ENCODE results near the gene MAPT. TPM values are rescaled to one million over a fixed set of nuclear protein-coding genes. Genes with fewer than 3 reads are reported as not detected.

The MAPT gene
- total RNA-seq, 2 donors from 2014 or later: 0.86 to 2.1 TPM

DNA sequence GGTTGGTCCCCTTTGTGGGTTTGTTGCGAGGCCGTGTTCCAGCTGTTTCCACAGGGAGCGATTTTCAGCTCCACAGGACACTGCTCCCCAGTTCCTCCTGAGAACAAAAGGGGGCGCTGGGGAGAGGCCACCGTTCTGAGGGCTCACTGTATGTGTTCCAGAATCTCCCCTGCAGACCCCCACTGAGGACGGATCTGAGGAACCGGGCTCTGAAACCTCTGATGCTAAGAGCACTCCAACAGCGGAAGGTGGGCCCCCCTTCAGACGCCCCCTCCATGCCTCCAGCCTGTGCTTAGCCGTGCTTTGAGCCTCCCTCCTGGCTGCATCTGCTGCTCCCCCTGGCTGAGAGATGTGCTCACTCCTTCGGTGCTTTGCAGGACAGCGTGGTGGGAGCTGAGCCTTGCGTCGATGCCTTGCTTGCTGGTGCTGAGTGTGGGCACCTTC lies 77.4 kb downstream of the MAPT start:
- Mint-ChIP-seq H3K4me3 (no peak overlapping the region), H3K27ac (no peak overlapping the region), H3K4me1 (ENCODE audit: low read depth) (no peaks in the 10 kb centered on the region), H3K9me3 (peaks cover 5 to 7% of the 10 kb centered on the region in 2 donors), H3K27me3 (ENCODE audit: low read depth) (peaks cover 27% of the 10 kb centered on the region), H3K36me3 (ENCODE audit: insufficient read depth in 2 of 2) (peaks cover 0 to 4% of the 10 kb centered on the region in 2 donors)
- no peak for ATAC-seq (replicated peaks in 1 of 2)
- DNase-seq: no peak

DNA sequence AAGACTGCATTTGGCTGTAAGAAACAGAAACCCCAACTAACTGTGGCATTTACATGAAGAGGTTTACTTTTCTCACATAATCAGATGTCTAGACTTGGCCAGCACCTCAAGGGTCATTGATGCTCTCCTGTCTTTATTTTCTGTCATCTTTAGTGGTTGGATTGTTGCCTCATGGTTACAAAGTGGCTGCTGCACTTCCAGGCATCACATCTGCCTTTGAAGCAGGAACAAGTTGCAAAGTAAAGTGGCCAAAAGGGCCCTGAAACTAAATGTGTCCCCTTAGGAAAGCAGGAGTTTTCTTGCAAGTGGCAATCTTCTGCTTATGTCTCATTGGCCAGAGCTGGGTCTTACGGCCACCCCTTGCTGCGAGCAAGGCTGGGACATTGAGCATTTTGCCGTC lies 78.2 kb downstream of the MAPT start:
- H3K27ac Mint-ChIP-seq: no peak overlapping the region
- no peak overlapping the region for H3K4me3 Mint-ChIP-seq
- DNase-seq: no peak
- peaks cover 0 to 4% of the 10 kb centered on the region in 2 donors for H3K36me3 Mint-ChIP-seq (ENCODE audit: insufficient read depth in 2 of 2)
- peaks cover 5 to 7% of the 10 kb centered on the region in 2 donors for H3K9me3 Mint-ChIP-seq
- H3K4me1 Mint-ChIP-seq (ENCODE audit: low read depth): no peaks in the 10 kb centered on the region
- no peak for ATAC-seq (replicated peaks in 1 of 2)
- H3K27me3 Mint-ChIP-seq (ENCODE audit: low read depth): peaks cover 19% of the 10 kb centered on the region

DNA sequence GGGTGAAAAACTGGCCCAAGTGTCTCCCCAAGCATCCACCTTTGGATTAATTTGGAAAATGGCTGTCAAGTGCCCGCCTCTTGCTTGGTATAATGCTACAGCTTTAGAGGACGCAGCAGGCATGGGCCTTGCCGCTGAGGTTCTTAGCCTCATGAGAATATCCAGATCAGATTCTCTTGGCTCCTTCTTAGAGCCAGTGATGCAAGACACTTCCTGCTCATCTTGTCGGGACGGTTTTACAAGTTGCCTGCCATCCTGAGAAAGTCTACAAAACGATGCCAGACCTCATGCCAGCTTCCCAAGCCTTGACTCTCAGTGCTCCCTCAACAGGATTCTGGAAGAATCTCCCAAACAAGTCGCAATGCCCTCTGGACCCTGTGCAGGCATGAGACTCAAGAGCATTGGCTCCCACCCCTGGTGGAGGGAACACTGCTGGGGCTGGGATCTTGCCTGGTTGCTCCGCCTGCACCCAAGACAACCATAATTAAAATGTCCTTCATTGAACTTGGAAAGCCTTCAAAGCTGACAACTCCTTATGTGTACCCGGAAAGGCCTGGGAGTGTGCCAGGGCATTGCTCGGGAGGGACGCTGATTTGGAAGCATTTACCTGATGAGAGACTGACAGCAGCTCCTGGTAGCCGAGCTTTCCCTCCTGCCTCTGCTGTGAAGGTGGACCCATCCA lies 78.9 kb downstream of the MAPT start:
- ATAC-seq (replicated peaks in 1 of 2): no peak
- DNase-seq: no peak
- peaks cover 5 to 7% of the 10 kb centered on the region in 2 donors for H3K9me3 Mint-ChIP-seq

DNA sequence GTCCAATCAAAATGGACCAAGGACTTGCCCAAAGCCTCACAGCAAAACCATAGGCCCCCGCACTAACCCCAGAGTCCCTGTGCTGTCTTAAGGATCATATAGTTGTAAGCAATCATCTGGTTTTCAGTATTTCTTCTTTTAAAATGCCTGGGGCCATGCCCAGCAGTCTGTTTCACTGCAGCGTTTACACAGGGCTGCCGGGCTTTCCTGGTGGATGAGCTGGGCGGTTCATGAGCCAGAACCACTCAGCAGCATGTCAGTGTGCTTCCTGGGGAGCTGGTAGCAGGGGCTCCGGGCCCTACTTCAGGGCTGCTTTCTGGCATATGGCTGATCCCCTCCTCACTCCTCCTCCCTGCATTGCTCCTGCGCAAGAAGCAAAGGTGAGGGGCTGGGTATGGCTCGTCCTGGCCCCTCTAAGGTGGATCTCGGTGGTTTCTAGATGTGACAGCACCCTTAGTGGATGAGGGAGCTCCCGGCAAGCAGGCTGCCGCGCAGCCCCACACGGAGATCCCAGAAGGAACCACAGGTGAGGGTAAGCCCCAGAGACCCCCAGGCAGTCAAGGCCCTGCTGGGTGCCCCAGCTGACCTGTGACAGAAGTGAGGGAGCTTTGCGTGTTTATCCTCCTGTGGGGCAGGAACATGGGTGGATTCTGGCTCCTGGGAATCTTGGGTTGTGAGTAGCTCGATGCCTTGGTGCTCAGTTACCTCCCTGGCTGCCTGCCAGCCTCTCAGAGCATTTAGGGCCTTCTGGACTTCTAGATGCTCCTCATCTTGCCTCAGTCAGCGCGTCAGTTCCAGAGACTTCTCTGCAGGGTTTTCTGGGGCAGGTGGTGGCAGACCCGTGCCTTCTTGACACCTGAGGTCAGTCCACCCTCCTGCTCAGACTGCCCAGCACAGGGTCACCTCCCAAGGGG lies 79.8 kb downstream of the MAPT start:
- no peaks in the 10 kb centered on the region for H3K4me1 Mint-ChIP-seq (ENCODE audit: low read depth)
- H3K27ac Mint-ChIP-seq: no peak overlapping the region
- peaks cover 0 to 4% of the 10 kb centered on the region in 2 donors for H3K36me3 Mint-ChIP-seq (ENCODE audit: insufficient read depth in 2 of 2)
- H3K4me3 Mint-ChIP-seq: no peak overlapping the region
- DNase-seq: no peak
- no peak for ATAC-seq (replicated peaks in 1 of 2)
- peaks cover 5 to 7% of the 10 kb centered on the region in 2 donors for H3K9me3 Mint-ChIP-seq
- H3K27me3 Mint-ChIP-seq (ENCODE audit: low read depth): peaks cover 12% of the 10 kb centered on the region

More for the DNA sequence above, 78.9 kb downstream of the MAPT start:
- no peaks in the 10 kb centered on the region for H3K4me1 Mint-ChIP-seq (ENCODE audit: low read depth)
- no peak overlapping the region for H3K4me3 Mint-ChIP-seq
- peaks cover 0 to 4% of the 10 kb centered on the region in 2 donors for H3K36me3 Mint-ChIP-seq (ENCODE audit: insufficient read depth in 2 of 2)
- H3K27ac Mint-ChIP-seq: no peak overlapping the region
- peaks cover 12% of the 10 kb centered on the region for H3K27me3 Mint-ChIP-seq (ENCODE audit: low read depth)

DNA sequence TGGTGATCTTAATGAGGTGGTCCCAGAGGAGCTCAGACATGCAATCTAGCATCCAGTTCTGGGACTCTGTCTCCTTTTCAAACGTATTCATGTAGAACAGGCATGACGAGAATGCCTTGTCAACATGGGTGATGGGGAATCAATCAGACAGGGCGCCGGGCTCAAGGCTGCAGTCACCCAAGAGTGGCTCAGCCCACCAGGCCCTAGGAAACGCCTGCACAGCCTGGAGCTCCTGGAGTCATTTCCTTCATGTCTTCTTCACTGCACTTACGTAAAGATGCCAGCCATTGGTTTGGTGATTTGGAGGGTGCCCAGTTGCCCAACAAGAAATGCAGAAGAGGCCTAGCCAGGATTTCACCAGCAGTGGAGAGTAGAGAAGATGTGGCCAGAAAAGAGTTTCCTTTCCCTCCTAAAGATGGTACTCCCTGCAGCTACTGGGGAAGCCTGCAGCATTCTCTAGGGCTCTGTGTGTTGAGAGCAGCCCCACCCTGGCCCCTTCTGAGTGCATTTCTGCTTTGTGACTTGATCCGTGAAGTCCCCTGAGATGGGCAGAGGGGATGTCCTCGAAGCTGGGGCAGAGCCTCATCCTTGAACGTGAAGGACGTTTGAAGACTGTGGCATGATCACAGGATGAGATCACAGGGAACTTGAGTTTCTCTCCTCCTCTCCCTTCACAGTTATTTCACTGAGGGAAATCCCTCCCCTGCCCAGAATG lies 80.7 kb downstream of the MAPT start:
- H3K9me3 Mint-ChIP-seq: peaks cover 0 to 2% of the 10 kb centered on the region in 2 donors
- peaks cover 5% of the 10 kb centered on the region for H3K27me3 Mint-ChIP-seq (ENCODE audit: low read depth)
- no peak for DNase-seq
- no peaks in the 10 kb centered on the region for H3K4me1 Mint-ChIP-seq (ENCODE audit: low read depth)
- H3K36me3 Mint-ChIP-seq (ENCODE audit: insufficient read depth in 2 of 2): no peaks in the 10 kb centered on the region
- no peak for ATAC-seq (replicated peaks in 1 of 2)
- H3K27ac Mint-ChIP-seq: no peak overlapping the region
- no peak overlapping the region for H3K4me3 Mint-ChIP-seq

DNA sequence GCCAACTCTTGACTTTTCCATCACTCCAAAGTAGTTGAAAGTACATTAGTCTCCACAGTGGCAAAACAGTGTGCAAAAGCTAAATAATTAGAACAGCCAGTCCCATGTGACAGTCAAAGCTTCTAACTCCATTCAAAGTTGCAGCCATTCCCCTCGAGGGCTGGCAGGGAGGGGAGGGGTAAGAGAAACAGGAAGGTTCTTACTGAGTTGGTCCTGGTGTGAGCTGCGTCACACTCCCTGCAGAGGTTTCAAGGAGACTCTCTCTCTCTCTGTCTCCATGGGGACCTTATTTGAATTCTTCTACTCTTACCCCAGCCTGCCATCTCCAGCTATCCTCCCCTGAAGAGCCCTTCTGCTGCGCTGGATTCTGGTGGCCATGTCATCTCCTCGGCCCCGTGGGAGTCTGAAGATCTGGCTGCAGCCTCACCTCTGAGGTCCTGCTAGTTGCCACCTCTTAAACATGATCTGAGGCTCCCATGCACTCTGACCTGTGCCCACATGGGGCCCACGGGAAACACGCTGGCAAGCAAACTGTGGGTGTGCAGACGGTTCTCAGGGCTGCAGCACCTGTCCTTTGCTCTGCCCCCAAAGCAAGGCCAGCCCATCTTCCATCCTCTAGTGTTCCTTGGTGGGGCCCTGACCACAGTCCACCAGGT lies 81.4 kb downstream of the MAPT start:
- no peak overlapping the region for H3K27ac Mint-ChIP-seq
- no peaks in the 10 kb centered on the region for H3K4me1 Mint-ChIP-seq (ENCODE audit: low read depth)
- H3K27me3 Mint-ChIP-seq (ENCODE audit: low read depth): no peaks in the 10 kb centered on the region
- ATAC-seq (replicated peaks in 1 of 2) (no peak), DNase-seq (no peak)
- H3K4me3 Mint-ChIP-seq: no peak overlapping the region
- no peaks in the 10 kb centered on the region for H3K36me3 Mint-ChIP-seq (ENCODE audit: insufficient read depth in 2 of 2)
- H3K9me3 Mint-ChIP-seq: peaks cover 0 to 2% of the 10 kb centered on the region in 2 donors

DNA sequence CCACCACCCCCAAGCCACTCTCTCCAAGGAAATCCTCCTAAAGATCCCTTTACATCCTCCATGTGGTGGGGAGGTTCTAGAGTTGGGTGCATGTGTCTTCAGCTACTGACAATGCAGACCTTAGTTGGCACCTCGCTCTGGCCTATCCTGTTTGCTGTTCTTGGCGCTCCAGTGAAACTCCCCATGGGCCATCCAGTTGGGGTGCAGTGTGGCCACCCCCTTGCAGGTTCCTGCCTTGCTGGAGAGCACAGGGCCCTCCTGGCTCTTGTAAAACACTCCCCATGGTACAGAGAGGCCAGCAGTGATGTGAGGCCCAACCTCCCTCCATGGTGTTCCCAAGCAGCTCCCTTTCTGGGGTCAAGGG lies 82.0 kb downstream of the MAPT start:
- Mint-ChIP-seq H3K4me1 (ENCODE audit: low read depth) (no peaks in the 10 kb centered on the region), H3K9me3 (peaks cover 0 to 2% of the 10 kb centered on the region in 2 donors), H3K36me3 (ENCODE audit: insufficient read depth in 2 of 2) (no peaks in the 10 kb centered on the region), H3K27ac (no peak overlapping the region), H3K27me3 (ENCODE audit: low read depth) (no peaks in the 10 kb centered on the region), H3K4me3 (no peak overlapping the region)
- no peak for ATAC-seq (replicated peaks in 1 of 2)
- no peak for DNase-seq

DNA sequence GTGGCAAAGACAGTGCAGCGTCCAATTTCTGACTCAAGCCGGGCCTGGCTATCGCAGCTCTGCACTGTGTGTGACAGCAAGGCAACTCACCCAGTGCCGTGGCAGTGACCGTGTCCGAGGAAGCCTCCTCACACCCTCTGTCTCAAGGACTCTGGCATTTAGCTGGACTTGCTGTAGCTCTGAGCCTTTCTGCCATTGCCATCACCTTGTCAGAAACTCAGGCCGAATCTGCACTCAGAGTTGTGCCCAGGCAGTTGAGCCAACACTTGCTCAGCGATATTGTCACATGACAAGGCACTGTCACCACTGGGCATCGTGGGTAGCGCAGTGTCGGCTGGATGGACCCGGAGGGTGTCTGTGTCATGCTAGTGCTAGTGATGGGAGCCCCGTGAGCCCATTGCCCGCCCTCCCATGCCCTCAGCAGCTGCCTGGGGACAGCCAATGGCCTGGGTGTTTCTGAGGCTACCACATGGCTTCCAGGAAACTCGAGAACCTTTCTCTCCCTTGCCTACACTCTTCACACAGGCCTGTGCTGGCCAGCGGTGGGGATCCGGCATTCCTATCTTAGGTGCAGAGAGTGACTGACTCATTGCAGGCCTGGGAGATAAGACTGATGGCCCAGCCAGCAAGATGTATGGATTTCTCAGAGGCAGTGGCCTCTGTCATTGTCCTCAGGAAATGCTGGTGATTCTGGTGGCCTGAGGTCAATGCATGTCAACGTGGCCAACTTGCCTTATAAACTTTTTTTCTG lies 82.6 kb downstream of the MAPT start:
- DNase-seq: no peak
- H3K9me3 Mint-ChIP-seq: peaks cover 0 to 2% of the 10 kb centered on the region in 2 donors
- H3K36me3 Mint-ChIP-seq (ENCODE audit: insufficient read depth in 2 of 2): no peaks in the 10 kb centered on the region
- no peak overlapping the region for H3K27ac Mint-ChIP-seq
- ATAC-seq (replicated peaks in 1 of 2): no peak
- H3K4me3 Mint-ChIP-seq: no peak overlapping the region
- H3K27me3 Mint-ChIP-seq (ENCODE audit: low read depth): no peaks in the 10 kb centered on the region
- no peaks in the 10 kb centered on the region for H3K4me1 Mint-ChIP-seq (ENCODE audit: low read depth)

DNA sequence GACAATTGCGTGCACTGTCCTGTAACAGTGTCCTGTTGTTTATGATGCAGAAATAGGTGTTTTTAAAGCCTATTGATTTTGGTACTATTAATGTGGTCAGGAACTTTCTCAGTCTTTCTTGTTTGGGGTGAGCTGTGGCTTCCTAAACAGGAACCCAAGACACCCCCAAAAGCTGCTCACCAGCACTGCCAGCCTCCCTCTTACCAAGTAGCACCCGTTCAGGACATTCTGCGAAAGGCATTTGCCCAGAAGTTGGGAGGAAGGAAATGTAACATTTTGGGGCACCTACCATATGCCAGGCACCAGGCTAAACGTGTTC lies 83.1 kb downstream of the MAPT start:
- no peaks in the 10 kb centered on the region for H3K36me3 Mint-ChIP-seq (ENCODE audit: insufficient read depth in 2 of 2)
- ATAC-seq (replicated peaks in 1 of 2): no peak
- H3K27me3 Mint-ChIP-seq (ENCODE audit: low read depth): no peaks in the 10 kb centered on the region
- no peaks in the 10 kb centered on the region for H3K4me1 Mint-ChIP-seq (ENCODE audit: low read depth)
- no peak overlapping the region for H3K27ac Mint-ChIP-seq
- no peak for DNase-seq
- no peak overlapping the region for H3K4me3 Mint-ChIP-seq
- no peaks in the 10 kb centered on the region for H3K9me3 Mint-ChIP-seq

DNA sequence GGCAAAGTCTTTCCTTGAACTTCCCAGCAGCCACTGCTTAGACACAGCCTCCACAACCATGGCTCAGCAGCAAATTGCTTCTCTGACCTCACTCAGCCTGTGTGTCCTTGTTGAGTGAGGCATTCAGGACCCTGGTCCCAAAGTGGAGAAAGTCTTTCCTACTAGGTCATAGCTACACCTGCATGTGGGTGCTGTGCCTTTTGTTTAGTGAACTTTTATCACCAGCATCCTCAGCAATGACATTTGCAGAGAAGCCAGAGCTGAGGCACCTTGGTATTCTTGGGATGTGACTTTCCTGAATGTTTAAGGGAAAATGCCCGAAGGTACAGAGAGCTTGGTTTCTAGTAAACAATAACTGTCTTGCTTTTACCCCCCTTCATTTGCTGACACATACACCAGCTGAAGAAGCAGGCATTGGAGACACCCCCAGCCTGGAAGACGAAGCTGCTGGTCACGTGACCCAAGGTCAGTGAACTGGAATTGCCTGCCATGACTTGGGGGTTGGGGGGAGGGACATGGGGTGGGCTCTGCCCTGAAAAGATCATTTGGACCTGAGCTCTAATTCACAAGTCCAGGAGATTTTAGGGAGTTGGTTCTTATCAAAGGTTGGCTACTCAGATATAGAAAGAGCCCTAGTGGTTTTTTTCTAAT lies 83.7 kb downstream of the MAPT start:
- Mint-ChIP-seq H3K27ac (no peak overlapping the region), H3K9me3 (no peaks in the 10 kb centered on the region), H3K36me3 (ENCODE audit: insufficient read depth in 2 of 2) (no peaks in the 10 kb centered on the region), H3K4me3 (no peak overlapping the region), H3K27me3 (ENCODE audit: low read depth) (no peaks in the 10 kb centered on the region), H3K4me1 (ENCODE audit: low read depth) (no peaks in the 10 kb centered on the region)
- no peak for ATAC-seq (replicated peaks in 1 of 2)
- DNase-seq: no peak

DNA sequence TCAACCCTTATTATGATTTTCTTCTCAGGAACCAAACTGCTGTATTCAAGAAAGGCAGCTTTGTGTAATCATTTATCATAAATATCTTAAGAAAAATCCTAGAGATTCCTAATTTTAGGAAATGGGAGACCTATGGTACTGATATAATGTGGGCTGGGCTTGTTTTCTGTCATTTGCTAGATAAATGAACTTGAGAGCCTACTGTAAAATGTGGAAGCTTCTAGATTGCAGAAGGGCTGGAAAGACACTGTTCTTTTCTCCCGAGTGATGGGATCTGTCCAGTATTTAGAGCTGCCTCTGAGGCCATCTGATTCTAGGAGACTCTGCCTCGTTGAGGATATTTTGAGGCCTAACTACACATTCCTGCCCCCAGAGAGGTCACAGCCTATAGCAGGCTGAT lies 84.8 kb downstream of the MAPT start:
- ATAC-seq (replicated peaks in 1 of 2) (no peak), DNase-seq (no peak)
- Mint-ChIP-seq H3K4me1 (ENCODE audit: low read depth) (no peaks in the 10 kb centered on the region), H3K4me3 (no peak overlapping the region), H3K27ac (no peak overlapping the region), H3K27me3 (ENCODE audit: low read depth) (no peaks in the 10 kb centered on the region), H3K9me3 (no peaks in the 10 kb centered on the region), H3K36me3 (ENCODE audit: insufficient read depth in 2 of 2) (no peaks in the 10 kb centered on the region)

DNA sequence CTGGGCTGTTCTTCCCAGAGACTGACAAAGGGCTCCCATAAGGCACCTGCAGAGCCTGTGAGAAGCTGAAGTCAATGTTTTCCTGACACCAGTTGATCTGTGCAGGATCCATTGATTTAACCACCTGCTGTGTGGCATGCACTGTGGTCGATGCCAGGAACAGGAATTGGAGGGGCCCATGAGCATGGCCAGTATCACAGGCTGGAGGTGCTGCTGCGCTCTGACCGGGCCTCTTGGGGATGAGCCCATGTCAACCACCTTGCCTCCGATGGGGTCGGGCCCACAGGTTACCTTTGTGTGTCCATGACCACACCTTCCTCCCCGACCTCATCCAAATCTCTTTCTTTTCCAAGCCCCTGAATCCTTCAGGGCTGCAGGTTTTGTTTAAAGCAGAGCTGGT lies 86.5 kb downstream of the MAPT start:
- H3K4me1 Mint-ChIP-seq (ENCODE audit: low read depth): no peaks in the 10 kb centered on the region
- DNase-seq (no peak), ATAC-seq (replicated peaks in 1 of 2) (no peak)
- H3K27me3 Mint-ChIP-seq (ENCODE audit: low read depth): no peaks in the 10 kb centered on the region
- H3K27ac Mint-ChIP-seq: no peak overlapping the region
- no peaks in the 10 kb centered on the region for H3K36me3 Mint-ChIP-seq (ENCODE audit: insufficient read depth in 2 of 2)
- H3K9me3 Mint-ChIP-seq: no peaks in the 10 kb centered on the region
- no peak overlapping the region for H3K4me3 Mint-ChIP-seq
